T-helper 9 cell (primary cell): Measurements from ENCODE around the gene NRP1.
"Not testable (repeated sequence)": the region's sequence is repeated elsewhere in the genome, so short reads cannot be mapped to it uniquely, and the experiment has no call there.

Source experiments
- DNase-seq: peaks from one replicate; pipeline ENCODE4 v3.0.0-alpha.2; 2020

The NRP1 gene

DNA sequence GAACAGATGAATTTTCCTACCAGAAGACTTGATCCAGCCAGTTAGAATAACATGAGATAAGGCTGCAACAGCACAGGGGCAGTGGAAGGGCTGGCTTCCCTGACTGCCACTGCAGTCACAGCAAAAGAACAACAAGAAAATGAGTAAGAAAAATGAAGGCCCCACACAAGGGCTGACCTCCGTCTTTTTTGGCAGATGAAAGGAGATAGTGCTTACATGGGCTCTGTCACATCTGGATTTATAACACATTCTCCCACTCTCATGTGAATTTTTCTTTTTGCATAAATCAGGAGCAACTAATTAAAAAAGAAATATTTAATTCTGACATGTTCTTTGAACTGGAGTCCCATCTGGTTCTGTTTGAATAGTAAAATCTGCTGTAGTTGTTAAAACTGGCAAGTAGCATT is 99.6 kb downstream of the NRP1 start:
- no peak for DNase-seq

- DNase-seq = no peak
These were observed 100.8 kb downstream of the NRP1 start for GRCh38 chr10:33233635-33234034.

- no peak for DNase-seq
These were observed 101.2 kb downstream of the NRP1 start for GRCh38 chr10:33233221-33233620.

DNA sequence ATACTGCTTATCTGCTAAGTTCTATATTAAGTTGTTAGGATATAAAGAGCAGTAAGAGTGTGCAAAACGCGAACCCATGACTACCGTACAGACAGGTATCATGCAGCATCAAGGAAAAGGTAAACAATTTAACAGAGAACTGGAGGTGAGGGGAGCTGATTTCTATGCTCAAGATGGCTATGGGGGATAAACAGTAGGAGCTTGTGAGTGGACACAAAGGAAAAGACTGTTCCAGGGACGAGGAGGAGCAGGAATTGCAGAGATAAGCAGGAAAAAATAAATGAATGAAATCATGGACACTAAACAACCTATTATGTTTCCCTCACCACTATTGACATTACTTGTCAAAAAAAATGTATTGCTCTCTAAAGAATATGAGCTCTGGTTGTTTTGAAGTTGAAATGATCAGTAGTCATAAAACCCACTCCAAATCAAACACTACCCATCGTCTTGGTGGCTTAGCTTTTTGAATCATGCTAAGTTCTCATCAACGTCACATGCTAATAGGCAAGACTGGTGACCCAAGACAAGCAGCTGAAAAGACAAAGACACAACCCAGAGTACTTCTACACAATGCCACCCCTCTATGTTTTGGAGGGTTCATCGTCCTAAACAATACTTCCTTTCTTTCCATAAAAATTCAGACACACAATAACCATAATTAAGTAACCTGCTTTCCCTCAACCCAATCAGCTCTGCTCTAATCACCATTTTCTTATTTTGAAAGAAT is 102.7 kb downstream of the NRP1 start:
- no peak for DNase-seq

GRCh38 chr10:33229949-33230267 is 104.6 kb downstream of the NRP1 start:
- no peak for DNase-seq

DNA sequence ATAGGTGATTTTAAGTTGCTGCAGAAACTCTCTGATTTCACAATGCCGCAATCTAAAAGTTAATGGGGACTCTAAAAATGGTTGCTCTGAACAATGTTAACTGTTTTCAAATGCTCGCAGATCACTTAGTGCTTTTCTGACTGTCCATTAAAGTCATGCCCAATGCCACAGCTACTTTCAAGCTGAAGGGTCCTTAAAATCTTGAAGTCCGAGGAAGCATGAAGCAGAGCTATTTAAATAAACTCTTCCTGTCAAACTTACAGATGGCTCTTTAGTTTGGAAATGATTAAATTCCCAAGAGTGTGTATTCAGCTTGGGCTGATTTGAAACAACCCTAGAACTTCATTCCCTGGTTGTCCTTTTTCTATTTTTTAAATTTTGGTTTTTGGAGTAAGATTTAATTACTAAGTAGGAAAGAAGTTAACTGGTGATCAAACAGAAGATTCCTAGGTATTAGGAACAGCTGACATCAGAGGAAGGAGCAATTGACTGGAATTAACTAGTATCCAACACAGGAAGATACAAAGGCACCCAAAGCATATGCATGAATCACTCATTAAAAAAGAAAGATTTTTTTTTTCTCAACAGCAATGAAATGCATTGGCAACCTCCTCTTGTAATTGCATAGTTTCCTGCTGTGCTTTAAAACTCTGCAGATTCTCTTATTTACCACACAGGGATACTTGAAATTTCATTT is 105.1 kb downstream of the NRP1 start:
- DNase-seq = no peak

- DNase-seq = no peak
These were observed 106.0 kb downstream of the NRP1 start for GRCh38 chr10:33228426-33228825.

DNA sequence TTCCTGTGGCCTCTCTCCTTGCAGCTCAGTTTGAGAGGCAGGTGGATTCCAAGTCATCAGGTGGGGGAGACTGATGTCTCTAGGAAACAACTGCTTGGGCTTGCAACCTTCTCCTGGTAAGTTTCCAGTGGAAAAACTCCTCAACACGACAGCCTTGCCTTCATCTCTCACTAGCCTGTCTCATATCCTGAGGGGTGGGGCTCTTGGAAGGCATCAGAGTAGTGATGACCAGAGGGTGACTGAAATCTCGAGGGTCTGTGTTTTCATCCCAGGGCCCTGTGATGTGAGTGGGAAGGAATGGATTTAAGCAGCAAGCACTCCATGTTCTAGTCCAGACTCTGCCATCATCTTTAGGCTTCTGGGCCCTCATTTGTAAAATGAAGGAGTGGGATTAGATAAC is 107.0 kb downstream of the NRP1 start:
- no peak for DNase-seq

- no peak for DNase-seq
These were observed 110.1 kb downstream of the NRP1 start for GRCh38 chr10:33224251-33224965.

DNA sequence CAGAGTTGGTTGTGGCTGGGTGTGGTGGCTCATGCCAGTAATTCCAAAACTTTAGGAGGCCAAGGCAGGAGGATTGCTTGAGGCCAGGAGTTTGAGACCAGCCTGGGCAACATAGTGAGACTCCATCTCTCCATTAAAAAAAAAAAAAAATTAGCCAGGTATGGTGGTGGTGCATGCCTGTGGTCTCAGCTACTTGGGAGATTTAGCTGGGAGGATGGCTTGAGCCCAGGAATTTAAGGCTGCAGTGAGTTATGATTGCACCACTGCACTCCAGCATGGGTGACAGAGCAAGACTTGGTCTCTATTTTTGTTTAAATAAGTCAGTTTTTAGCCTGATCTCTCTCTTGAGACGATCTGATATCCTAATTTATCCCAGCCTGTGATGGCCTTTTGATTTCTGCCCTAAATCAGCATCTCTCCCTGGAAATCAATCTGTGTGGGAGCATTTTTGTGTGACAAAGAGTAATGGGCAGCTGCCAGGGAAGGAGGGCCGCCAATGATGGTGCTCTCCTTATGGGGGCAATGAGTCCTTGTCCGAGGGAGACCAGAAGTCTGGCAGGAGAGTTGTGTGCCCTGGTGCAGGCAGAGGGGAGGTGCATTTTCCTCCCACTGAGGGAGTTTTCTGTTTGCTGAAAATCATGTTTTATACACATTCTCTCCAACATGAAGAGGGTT is 111.0 kb downstream of the NRP1 start:
- DNase-seq = no peak

GRCh38 chr10:33222304-33222703 is 112.2 kb downstream of the NRP1 start:
- not testable (repeated sequence) for DNase-seq

- no peak for DNase-seq
These were observed 116.6 kb downstream of the NRP1 start for GRCh38 chr10:33217854-33218253.

DNA sequence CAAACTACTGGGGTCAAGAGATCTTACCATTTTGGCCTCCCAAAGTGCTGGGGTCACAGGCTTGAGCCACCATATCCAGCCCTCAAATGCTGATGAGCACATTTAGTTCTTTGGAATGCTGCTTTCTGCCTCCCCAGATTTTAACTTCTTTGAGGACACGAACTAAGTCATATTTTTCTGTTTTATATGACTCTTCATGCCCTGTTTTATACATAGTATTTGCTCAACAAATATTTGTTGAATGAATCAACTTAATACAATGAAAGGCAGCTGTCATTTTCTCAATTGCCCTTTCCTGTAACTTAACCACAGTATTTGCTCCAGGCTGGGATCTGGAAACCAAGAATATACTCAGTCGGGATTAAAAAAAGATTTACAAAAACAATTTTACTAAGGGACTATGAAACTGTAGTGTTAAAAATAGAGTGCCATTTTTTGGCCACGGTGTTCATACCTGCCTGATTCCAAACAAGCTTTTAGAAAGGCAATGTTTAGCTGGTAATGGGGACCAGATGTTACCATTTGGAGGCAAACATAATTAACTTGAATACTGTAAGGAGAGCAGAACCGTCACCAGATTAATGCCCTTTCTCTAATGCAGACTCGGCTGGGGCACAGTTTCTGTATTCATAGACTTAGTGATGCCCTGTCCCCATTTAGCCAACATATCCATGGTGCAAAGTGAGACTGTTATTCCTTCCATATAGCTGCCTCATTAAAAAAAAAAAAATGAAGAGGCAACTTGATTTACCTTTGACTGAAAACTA is 117.6 kb downstream of the NRP1 start:
- DNase-seq = no peak

- no peak for DNase-seq
These were observed 118.8 kb downstream of the NRP1 start for GRCh38 chr10:33215635-33216034.

DNA sequence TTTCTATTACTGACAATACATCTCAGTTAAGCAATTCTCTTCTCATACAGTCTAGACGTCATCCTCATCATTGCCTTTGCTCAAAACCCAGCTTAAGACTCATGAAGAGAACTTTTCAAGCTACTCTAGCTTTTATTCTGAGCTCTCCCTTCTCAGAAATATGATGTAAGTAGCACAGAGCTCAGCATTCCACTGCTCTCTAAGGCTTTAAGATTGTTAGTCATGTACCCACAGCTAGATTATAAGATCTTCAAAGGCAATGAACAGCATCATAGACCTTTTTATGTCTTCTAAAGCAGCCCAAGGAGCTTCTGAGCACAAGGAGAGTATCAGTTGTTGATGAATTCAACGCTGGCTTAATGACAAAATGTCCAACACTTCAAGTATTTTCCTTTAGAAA is 119.3 kb downstream of the NRP1 start:
- no peak for DNase-seq

DNA sequence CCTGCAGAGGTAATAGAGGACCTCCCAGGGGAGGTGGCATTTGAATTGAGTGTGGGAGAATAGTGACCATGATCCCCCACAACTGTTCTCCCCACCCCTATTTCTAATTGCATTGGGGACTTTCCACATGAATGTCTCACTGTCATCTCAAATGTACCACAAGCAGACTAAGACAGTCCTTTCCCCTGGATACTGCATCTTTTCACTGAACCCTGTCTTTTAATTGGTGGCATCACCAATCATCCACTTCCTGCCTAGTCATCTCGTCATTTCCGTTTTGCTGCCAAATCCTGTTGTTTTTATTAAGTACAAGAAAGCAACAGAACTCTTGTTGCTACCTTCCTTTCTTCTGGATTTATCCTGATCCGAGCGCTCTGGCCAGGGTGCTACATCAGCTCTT is 120.3 kb downstream of the NRP1 start:
- no peak for DNase-seq

DNA sequence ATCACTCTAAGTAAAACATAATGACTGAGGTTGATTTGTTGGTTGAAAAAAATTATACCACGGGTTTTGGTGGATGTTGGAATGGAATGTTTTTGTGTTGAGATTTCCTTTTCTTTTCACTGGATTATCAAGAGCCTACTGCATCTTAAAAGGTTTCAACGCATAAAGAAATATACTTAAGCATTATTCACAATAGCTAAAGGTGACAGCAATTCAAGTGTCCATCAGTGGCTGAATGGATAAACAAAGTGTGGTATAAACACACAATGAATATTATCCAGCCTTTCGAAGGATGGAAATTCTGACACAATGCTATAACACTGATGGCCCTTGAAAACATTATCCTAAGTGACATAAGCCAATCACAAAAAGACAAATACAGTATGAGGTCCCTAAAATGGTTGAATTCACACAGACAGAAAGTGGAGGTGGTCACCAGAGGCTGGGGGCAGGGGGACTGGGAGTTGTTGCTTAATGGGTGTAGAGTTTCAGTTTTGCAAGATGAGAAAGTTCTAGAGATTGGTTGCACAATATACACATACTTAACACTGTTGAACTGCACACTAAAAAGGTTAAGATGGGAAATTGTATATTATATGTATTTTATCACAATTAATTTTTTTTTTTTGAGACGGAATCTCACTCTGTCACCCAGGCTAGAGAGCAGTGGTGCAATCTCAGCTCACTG is 122.3 kb downstream of the NRP1 start:
- DNase-seq = no peak

- DNase-seq = no peak
These were observed 123.2 kb downstream of the NRP1 start for GRCh38 chr10:33211106-33211878.

DNA sequence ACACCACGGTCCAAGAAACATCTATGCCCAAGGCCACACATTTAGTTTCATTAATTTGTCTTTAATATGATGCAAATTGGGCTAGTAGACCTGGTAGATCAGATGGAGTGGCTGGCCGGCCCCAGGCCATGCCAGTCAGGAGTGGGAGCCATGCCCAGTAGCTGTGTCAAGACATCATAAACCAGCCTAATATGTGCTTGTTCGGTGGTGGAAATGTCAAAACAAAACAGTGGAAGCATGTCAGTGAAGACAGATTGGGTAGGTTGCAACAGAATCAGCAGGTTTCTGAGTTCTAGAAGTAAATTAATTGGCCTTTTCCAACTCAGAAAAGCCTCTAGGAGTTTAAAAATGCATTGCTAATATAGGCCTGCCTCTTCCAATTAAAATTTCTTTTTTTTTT is 124.7 kb downstream of the NRP1 start:
- DNase-seq = no peak

- no peak for DNase-seq
These were observed 126.3 kb downstream of the NRP1 start for GRCh38 chr10:33208166-33208565.

DNA sequence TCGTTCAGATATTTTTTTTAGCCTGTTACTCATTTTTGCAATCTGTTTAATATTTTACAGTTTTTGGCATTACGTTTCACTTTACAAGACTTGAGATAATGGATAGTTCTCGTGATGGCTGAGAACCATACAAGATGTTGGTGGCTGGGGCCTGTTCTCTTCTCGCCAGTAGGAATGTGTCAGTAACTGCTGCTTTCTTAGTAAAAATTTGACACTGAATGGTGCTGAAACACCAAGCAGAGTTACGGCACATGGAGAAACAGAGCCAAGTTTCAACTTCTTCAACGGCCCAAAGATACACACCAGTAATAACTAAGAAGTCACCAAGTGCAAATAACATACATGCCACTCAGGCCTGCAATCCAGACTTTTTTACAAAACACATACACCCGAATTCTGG is 130.4 kb downstream of the NRP1 start:
- no peak for DNase-seq
